Sigmoid colon (tissue), 7 donors: ENCODE measurements around the gene ITGB2. TPM values are rescaled to one million over a fixed set of nuclear protein-coding genes. Genes with fewer than 3 reads are reported as not detected.

Source experiments
- DNase-seq: peaks from one replicate; pipeline ENCODE4 v3.0.0-alpha.2; 2019
- H3K27ac ChIP-seq, 4 donors: fragments of 200-600 bp; sonication (generic); one replicate each; pipeline ENCODE4 v1.5.1; 2016 to 2019; ENCODE audit warnings: mild to moderate bottlenecking in 1 of 4
- H3K27me3 ChIP-seq, 3 donors: fragments of 200-600 bp; sonication (generic); one replicate each; pipeline ENCODE4 v1.5.1; 2019; ENCODE audit warnings: mild to moderate bottlenecking in 1 of 3
- H3K36me3 ChIP-seq, 4 donors: fragments of 200-600 bp; sonication (generic); one replicate each; pipeline ENCODE4 v1.5.1; 2016 to 2019
- H3K4me1 ChIP-seq, 4 donors: fragments of 200-600 bp; sonication (generic); one replicate each; pipeline ENCODE4 v1.5.1; 2017 to 2019
- H3K4me3 ChIP-seq, 4 donors: fragments of 200-600 bp; sonication (generic); one replicate each; pipeline ENCODE4 v1.5.1; 2017 to 2019; ENCODE audit warnings: mild to moderate bottlenecking in 2 of 4, moderate library complexity in 1 of 4
- H3K9me3 ChIP-seq, 4 donors: fragments of 200-600 bp in 3 of 4; sonication (generic) in 3 of 4; one replicate each; pipeline versions ENCODE4 v1.5.1 to v1.6.1; 2013 to 2019
- EP300 ChIP-seq, 4 donors: sonication (generic); formaldehyde crosslinking; IDR thresholded peaks; one replicate each; pipeline ENCODE4 v1.6.1; 2017; ENCODE audit warnings: antibody characterized with exemption in 4 of 4
- POLR2A ChIP-seq, 2 donors: fragments of 450-650 bp; IDR thresholded peaks; one replicate each; pipeline ENCODE4 v1.6.1; 2016; ENCODE audit warnings: antibody characterized with exemption in 2 of 2, mild to moderate bottlenecking in 2 of 2, moderate library complexity in 2 of 2
- POLR2AphosphoS5 ChIP-seq, 4 donors: sonication (generic); formaldehyde crosslinking; IDR thresholded peaks; one replicate each; pipeline ENCODE4 v1.6.1; 2017; ENCODE audit warnings: antibody characterized with exemption in 4 of 4
- WGBS, 2 donors: extraction: QIAGEN DNeasy Blood & Tissue Kit; methylation state at CpG; one replicate each; pipeline ENCODE4 v1.1.7; 2013; 5-methylcytosine and 5-hydroxymethylcytosine counted together
- intact Hi-C: fragments of 100-400 bp; cut with DNase I; formaldehyde crosslinking; loops from one replicate; pipeline ENCODE4 v1.15.1; 2023
- polyA plus RNA-seq, 3 donors: library from polyadenylated mRNA; stranded (reverse); fragments of 200-250 nt; gene quantifications; one replicate each; pipeline ENCODE4 v1.2.3, GENCODE V29; 2013
- total RNA-seq, 4 donors: library from RNA; depleted of rRNA; stranded (reverse); fragments of >200 nt; gene quantifications; one replicate each; pipeline ENCODE4 v1.1.0, GENCODE V29; 2016
- TF ChIP-seq, protein P1 (sequence below), 4 experiments: fragments of 450-650 bp in 3 of 4; fragments of 200-600 bp in 1 of 4; IDR thresholded peaks; one replicate each; pipeline ENCODE4 v1.5.1; 2016 to 2019; ENCODE audit warnings: antibody characterized with exemption in 4 of 4, mild to moderate bottlenecking in 3 of 4, moderate library complexity in 2 of 4
- donor health status: healthy with polysubstance abuse.
- donor health status: Bipolar disorder and iron deficiency.
- donor health status: healthy.

ITGB2 gene
- total and polyA plus RNA-seq, 7 donors, result 14.7 to 103 (median 55.9) TPM

DNA sequence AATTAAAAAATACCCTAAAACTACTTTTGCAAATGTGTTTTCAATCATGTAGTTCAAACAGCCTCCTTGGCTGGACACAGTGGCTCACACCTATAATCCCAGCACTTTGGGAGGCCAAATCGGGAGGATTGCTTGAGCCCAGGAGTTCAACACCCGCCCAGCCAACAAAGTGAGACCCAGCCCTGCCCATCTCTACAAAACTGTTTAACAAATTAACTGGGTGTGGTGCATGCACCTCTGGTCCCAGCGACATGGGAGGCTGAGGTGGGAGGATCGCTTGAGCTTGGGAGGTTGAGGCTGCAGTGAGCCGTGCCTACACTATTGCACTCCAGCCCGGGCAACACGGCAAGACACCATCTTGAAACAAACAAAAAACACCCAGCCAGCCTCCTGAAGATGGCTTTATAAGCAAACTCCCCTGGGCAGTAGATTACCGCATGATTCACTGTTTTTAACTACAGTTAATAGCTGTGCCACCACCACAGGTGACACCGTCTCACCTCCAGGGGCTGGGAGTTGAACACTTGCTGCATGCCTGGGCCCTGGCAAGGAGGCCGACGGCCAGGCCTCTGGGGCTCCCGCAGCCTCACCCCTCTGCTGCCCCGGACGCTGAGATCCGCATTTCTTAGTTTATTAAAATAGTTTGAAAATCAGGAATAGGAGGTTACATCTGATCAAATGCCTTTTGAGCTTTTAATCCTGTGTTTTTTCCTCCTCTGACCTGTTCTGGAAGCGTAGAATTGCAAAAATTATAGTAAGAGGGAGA lies 63.4 kb downstream of the ITGB2 start:
- Histone ChIP-seq H3K27ac (peak overlapping the region in 1 of 4 donors; percentile 15), H3K27me3 (no peaks in the 10 kb centered on the region), H3K9me3 (no peaks in the 10 kb centered on the region), H3K4me1 (peaks cover 0 to 22% (median 10%) of the 10 kb centered on the region in 4 donors), H3K4me3 (no peak overlapping the region), H3K36me3 (peaks cover 0 to 85% (median 45%) of the 10 kb centered on the region in 4 donors)
- DNase-seq, result no peak
- TF ChIP-seq, protein P1, sequence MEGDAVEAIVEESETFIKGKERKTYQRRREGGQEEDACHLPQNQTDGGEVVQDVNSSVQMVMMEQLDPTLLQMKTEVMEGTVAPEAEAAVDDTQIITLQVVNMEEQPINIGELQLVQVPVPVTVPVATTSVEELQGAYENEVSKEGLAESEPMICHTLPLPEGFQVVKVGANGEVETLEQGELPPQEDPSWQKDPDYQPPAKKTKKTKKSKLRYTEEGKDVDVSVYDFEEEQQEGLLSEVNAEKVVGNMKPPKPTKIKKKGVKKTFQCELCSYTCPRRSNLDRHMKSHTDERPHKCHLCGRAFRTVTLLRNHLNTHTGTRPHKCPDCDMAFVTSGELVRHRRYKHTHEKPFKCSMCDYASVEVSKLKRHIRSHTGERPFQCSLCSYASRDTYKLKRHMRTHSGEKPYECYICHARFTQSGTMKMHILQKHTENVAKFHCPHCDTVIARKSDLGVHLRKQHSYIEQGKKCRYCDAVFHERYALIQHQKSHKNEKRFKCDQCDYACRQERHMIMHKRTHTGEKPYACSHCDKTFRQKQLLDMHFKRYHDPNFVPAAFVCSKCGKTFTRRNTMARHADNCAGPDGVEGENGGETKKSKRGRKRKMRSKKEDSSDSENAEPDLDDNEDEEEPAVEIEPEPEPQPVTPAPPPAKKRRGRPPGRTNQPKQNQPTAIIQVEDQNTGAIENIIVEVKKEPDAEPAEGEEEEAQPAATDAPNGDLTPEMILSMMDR (IDR thresholded peaks at IDR 0.05), result no peak
- TF ChIP-seq POLR2A (IDR thresholded peaks at IDR 0.05), result no peak
- TF ChIP-seq EP300 (IDR thresholded peaks at IDR 0.05), result no peak
- no peak for TF ChIP-seq POLR2AphosphoS5 (IDR thresholded peaks at IDR 0.05)
- WGBS, 2 donors, result 89 to 96% methylated on average over 16 of the region's 16 CpGs
- intact Hi-C loops, result no loop called here

DNA sequence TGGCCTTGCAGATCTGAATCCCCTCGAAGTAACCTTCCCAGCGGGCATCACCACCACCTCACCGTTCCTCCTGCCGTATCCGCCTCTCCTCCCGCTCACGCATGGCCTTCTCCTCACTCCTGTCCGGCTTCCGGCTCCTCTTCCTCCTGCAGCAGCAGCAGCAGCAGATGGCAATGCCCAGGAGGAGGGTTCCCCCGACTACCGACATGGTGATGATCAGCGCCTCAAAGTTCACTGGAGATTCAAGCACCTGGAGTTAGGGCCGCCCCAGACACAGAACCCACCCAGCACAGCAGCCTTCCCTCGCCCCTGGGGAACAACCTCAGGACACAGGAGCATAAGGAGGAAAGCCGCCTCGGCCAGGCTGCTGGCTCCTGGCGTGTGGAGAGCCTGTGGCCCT lies 64.6 kb downstream of the ITGB2 start:
- peaks cover 0 to 12% (median 5%) of the 10 kb centered on the region in 4 donors for H3K4me1 ChIP-seq
- TF ChIP-seq POLR2A (IDR thresholded peaks at IDR 0.05), result no peak
- TF ChIP-seq POLR2AphosphoS5 (IDR thresholded peaks at IDR 0.05), result no peak
- intact Hi-C loops, result no loop called here
- H3K36me3 ChIP-seq, result peaks cover 0 to 97% (median 47%) of the 10 kb centered on the region in 4 donors
- H3K4me3 ChIP-seq, result no peak overlapping the region
- H3K9me3 ChIP-seq, result no peaks in the 10 kb centered on the region
- H3K27ac ChIP-seq, result no peak overlapping the region
- H3K27me3 ChIP-seq, result no peaks in the 10 kb centered on the region
- DNase-seq, result no peak
- WGBS, 2 donors, result 94 to 96% methylated on average over 17 of the region's 17 CpGs

DNA sequence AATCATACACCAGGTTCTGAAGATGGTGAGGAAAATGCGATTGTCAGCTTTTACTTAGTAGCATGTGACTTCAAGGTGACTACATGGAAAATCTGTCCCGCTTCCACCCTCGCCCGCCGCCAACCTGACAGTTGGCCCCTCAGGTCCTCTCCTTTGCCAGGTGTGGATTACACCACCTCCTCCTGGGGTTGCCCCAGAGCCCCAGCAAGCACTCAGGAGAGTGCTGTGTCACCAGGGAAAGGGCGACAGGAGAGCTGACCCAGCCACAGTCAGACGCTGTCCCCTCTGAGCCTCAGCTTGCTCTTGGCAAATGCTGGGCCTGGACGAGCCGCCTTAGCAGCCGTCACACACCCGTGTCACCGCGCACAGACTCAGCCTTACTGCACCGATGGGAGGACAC lies 65.1 kb downstream of the ITGB2 start:
- Histone ChIP-seq H3K27ac (no peak overlapping the region), H3K36me3 (peaks cover 0 to 97% (median 49%) of the 10 kb centered on the region in 4 donors), H3K4me3 (no peak overlapping the region), H3K4me1 (peaks cover 0 to 12% (median 3%) of the 10 kb centered on the region in 4 donors), H3K27me3 (no peaks in the 10 kb centered on the region), H3K9me3 (no peaks in the 10 kb centered on the region)
- no peak for TF ChIP-seq POLR2AphosphoS5 (IDR thresholded peaks at IDR 0.05)
- no peak for TF ChIP-seq POLR2A (IDR thresholded peaks at IDR 0.05)
- TF ChIP-seq EP300 (IDR thresholded peaks at IDR 0.05), result no peak
- TF ChIP-seq, protein P1 (IDR thresholded peaks at IDR 0.05), result no peak
- 96 to 97% methylated on average over 14 of the region's 14 CpGs for WGBS, 2 donors
- intact Hi-C loops, result no loop called here
- DNase-seq, result no peak

DNA sequence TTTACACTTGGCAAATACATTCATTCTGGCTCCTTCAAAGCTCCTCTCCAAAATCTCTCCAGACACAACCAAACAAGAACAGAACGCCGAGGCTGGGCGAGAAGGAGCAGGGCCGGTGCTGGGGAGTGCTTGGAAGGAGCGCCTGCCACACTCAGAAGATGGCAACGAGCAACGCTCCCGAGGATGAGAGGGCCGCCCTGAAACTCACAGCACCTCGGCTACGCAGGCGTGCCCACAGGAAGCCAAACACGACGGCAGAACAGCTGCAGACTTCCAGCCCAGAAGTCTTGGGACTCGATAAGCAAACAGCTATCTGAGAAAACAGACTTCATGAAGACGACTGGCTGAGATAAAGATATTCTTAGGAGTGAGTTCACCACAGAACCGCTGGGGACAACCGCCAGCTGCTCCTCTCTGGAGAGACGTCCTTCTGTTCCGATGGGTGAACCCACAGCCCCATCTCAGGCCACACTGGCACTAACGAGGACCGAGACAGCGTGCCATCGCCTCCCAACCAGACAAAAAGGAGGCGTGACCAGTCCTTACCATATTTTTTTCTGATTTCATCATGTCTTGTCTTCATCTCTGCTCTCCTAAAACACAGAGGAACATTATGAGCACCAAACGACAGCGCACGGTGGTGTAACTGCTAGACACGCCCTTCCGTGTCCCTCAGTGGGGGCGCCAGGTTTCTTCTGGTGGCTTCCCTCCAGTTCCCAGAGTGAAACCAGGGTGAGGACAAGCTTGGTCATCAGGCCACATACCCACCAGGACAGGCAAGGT lies 65.8 kb downstream of the ITGB2 start:
- no peak for TF ChIP-seq POLR2A (IDR thresholded peaks at IDR 0.05)
- TF ChIP-seq POLR2AphosphoS5 (IDR thresholded peaks at IDR 0.05), result no peak
- TF ChIP-seq, protein P1 (IDR thresholded peaks at IDR 0.05), result no peak
- no peak for TF ChIP-seq EP300 (IDR thresholded peaks at IDR 0.05)
- peaks cover 0 to 12% (median 3%) of the 10 kb centered on the region in 4 donors for H3K4me1 ChIP-seq
- no peaks in the 10 kb centered on the region for H3K9me3 ChIP-seq
- no peaks in the 10 kb centered on the region for H3K27me3 ChIP-seq
- no peak overlapping the region for H3K4me3 ChIP-seq
- WGBS, 2 donors, result 83 to 89% methylated on average over 31 of the region's 31 CpGs
- H3K36me3 ChIP-seq, result peaks cover 3 to 98% (median 54%) of the 10 kb centered on the region in 4 donors
- no peak for DNase-seq
- no peak overlapping the region for H3K27ac ChIP-seq
- intact Hi-C loops, result no loop called here

DNA sequence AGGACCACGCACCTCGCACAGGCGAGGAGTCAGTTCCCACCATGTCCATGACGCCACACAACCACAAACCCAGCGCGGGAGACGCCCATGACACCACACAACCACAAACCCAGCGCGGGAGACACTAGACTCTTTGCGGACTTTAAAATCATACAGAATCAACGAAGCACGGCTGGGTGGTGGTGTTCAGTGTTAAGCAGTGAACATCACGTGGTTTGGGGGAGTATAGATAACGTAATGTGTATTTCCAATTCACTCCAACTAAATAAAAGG lies 66.4 kb downstream of the ITGB2 start:
- WGBS, 2 donors, result 81 to 89% methylated on average over 14 of the region's 14 CpGs
- H3K9me3 ChIP-seq, result no peaks in the 10 kb centered on the region
- TF ChIP-seq POLR2A (IDR thresholded peaks at IDR 0.05), result no peak
- no peak for TF ChIP-seq EP300 (IDR thresholded peaks at IDR 0.05)
- TF ChIP-seq POLR2AphosphoS5 (IDR thresholded peaks at IDR 0.05), result no peak
- TF ChIP-seq, protein P1 (IDR thresholded peaks at IDR 0.05), result no peak
- intact Hi-C loops, result no loop called here
- peaks cover 7 to 98% (median 58%) of the 10 kb centered on the region in 4 donors for H3K36me3 ChIP-seq
- H3K27ac ChIP-seq, result no peak overlapping the region
- peaks cover 0 to 12% (median 3%) of the 10 kb centered on the region in 4 donors for H3K4me1 ChIP-seq
- no peak overlapping the region for H3K4me3 ChIP-seq
- DNase-seq, result no peak
- H3K27me3 ChIP-seq, result no peaks in the 10 kb centered on the region
